HEK293T (cell line): ENCODE results near the gene TMEM107.
"Not testable (repeated sequence)": the region's sequence is repeated elsewhere in the genome, so short reads cannot be mapped to it uniquely, and the experiment has no call there.

ENCODE experiments used
- CTCF ChIA-PET: fragments of 350-600 bp; formaldehyde crosslinking; extraction: SDS; loops from one replicate; lab custom pipeline; 2021; ENCODE audit warnings: antibody characterized with exemption, inconsistent platforms; lab: Yijun Ruan, JAX
- POLR2A ChIA-PET: fragments of 350-600 bp; formaldehyde crosslinking; extraction: SDS; loops from one replicate; lab custom pipeline; 2020; ENCODE audit warnings: antibody characterized with exemption, inconsistent platforms; lab: Yijun Ruan, JAX
- DNase-seq: peaks from one replicate; pipeline ENCODE4 v3.0.0; 2012; ENCODE audit warnings: mixed read lengths; ENCODE audit errors: extremely low spot score
- BHLHE40 ChIP-seq: fragments of 450-650 bp; IDR thresholded peaks from 2 replicates; pipeline ENCODE4 v1.6.1; 2016; ENCODE audit warnings: mild to moderate bottlenecking, moderate library complexity, borderline replicate concordance
- CTBP1 ChIP-seq: fragments of 450-650 bp; IDR thresholded peaks from 2 replicates; pipeline ENCODE4 v1.6.1; 2016; ENCODE audit warnings: borderline replicate concordance
- FOXA1 ChIP-seq: fragments of 450-650 bp; IDR thresholded peaks from 2 replicates; pipeline ENCODE4 v1.6.1; 2016; ENCODE audit warnings: mild to moderate bottlenecking
- FOXK2 ChIP-seq: fragments of 450-650 bp; IDR thresholded peaks from 2 replicates; pipeline ENCODE4 v1.6.1; 2016; ENCODE audit warnings: mild to moderate bottlenecking
- FOXM1 ChIP-seq: fragments of 450-650 bp; IDR thresholded peaks from 2 replicates; pipeline ENCODE4 v1.6.1; 2017; ENCODE audit warnings: mild to moderate bottlenecking, borderline replicate concordance
- HDGF ChIP-seq: fragments of 450-650 bp; IDR thresholded peaks from 2 replicates; pipeline ENCODE4 v1.6.1; 2017; ENCODE audit warnings: antibody characterized with exemption, borderline replicate concordance
- L3MBTL2 ChIP-seq: fragments of 450-650 bp; conservative IDR thresholded peaks from 2 replicates; pipeline ENCODE4 v1.6.1; 2016; ENCODE audit warnings: mild to moderate bottlenecking
- LEF1 ChIP-seq: fragments of 450-650 bp; IDR thresholded peaks from 2 replicates; pipeline ENCODE4 v1.6.1; 2017; ENCODE audit warnings: mild to moderate bottlenecking, borderline replicate concordance
- NFRKB ChIP-seq: fragments of 450-650 bp; IDR thresholded peaks from 2 replicates; pipeline ENCODE4 v1.6.1; 2016; ENCODE audit warnings: mild to moderate bottlenecking, moderate library complexity
- PKNOX1 ChIP-seq: fragments of 450-650 bp; IDR thresholded peaks from 2 replicates; pipeline ENCODE4 v1.6.1; 2016
- SP1 ChIP-seq: fragments of 450-650 bp; IDR thresholded peaks from 2 replicates; pipeline ENCODE4 v1.6.1; 2017
- TARDBP ChIP-seq: fragments of 450-650 bp; IDR thresholded peaks from 2 replicates; pipeline ENCODE4 v1.6.1; 2016
- ZNF384 ChIP-seq: fragments of 450-650 bp; IDR thresholded peaks from 2 replicates; pipeline ENCODE4 v1.6.1; 2016

TMEM107 gene

GRCh38 chr17:8221663-8222379, 45.6 kb upstream of the TMEM107 start:
- ChIA-PET POLR2A (interaction anchor here (1.1 to 9.9 kb wide), 12 partner anchors 11 to 148 kb away, joined by 4 to 135 read pairs (median 18); partner anchors contain the start of genes ALOXE3, AURKB, BORCS6 and CTC1), CTCF (interaction anchor here (0.6 to 2.0 kb wide), 6 partner anchors 11 to 103 kb away, joined by 3 to 7 read pairs (median 3); partner anchors contain the start of genes ALOXE3 and AURKB)
- DNase-seq: peak; percentile 51
- TF ChIP-seq TARDBP (no peak), CTBP1 (0 out of 2 replicates have a peak, but pooled peaks have one; percentile 4)

- peak; percentile 72 for DNase-seq
Measured at GRCh38 chr17:8220783-8221662, 44.8 kb upstream of the TMEM107 start.

GRCh38 chr17:8214000-8214399, 37.8 kb upstream of the TMEM107 start:
- POLR2A ChIA-PET: interaction anchor here (0.8 to 7.6 kb wide), 3 partner anchors 10 to 58 kb away, joined by 3 to 87 read pairs (median 3); partner anchors contain the start of gene BORCS6
- CTCF ChIA-PET: interaction anchor here (0.6 kb wide), 1 partner anchor 63 kb away, joined by 3 read pairs; no protein-coding TSS in a partner anchor
- DNase-seq: not testable (repeated sequence)

More at GRCh38 chr17:8220783-8221662, 44.8 kb upstream of the TMEM107 start:
- TF ChIP-seq FOXM1 (peak; percentile 38; the same call in 1 of the 2 replicates), PKNOX1 (peak; percentile 95), SP1 (no peak), CTBP1 (peak; percentile 32; the same call in 1 of the 2 replicates), LEF1 (no peak), ZNF384 (peak; percentile 95), BHLHE40 (no peak), FOXA1 (no peak), TARDBP (peak; percentile 73; the same call in 1 of the 2 replicates)
- POLR2A ChIA-PET: interaction anchor here (1.4 to 9.9 kb wide), 9 partner anchors 10 to 147 kb away, joined by 4 to 135 read pairs (median 22); partner anchors contain the start of genes ALOXE3, AURKB, BORCS6 and CTC1
- CTCF ChIA-PET: interaction anchor here (0.6 to 2.0 kb wide), 6 partner anchors 10 to 102 kb away, joined by 3 to 7 read pairs (median 3); partner anchors contain the start of genes ALOXE3 and AURKB

- DNase-seq: no peak
- TF ChIP-seq FOXK2 (no peak), PKNOX1 (peak; percentile 81)
- POLR2A ChIA-PET: interaction anchor here (1.4 to 7.6 kb wide), 6 partner anchors 10 to 89 kb away, joined by 9 to 98 read pairs (median 22); partner anchors contain the start of genes BORCS6, CTC1 and HES7
- CTCF ChIA-PET: interaction anchor here (0.7 to 1.4 kb wide), 2 partner anchors 12 to 91 kb away, joined by 3 read pairs; no protein-coding TSS in a partner anchor
Measured at GRCh38 chr17:8212312-8213180, 36.4 kb upstream of the TMEM107 start.

GRCh38 chr17:8210761-8211458, 34.7 kb upstream of the TMEM107 start:
- POLR2A ChIA-PET: interaction anchor here (0.9 to 7.6 kb wide), 23 partner anchors 10 to 295 kb away, joined by 3 to 98 read pairs (median 9); partner anchors contain the start of genes BORCS6, CTC1, HES7 and SLC25A35
- no peak for DNase-seq
- CTCF ChIA-PET: interaction anchor here (0.6 to 1.9 kb wide), 4 partner anchors 11 to 89 kb away, joined by 3 to 6 read pairs (median 4); no protein-coding TSS in a partner anchor
- 0 out of 2 replicates have a peak, but pooled peaks have one; percentile 9 for TF ChIP-seq ZNF384
- TF ChIP-seq L3MBTL2: peak; percentile 38
- no peak for TF ChIP-seq SP1

GRCh38 chr17:8209907-8210760, 34.0 kb upstream of the TMEM107 start, which contains the start of gene AURKB:
Gene AURKB, minus strand, starts transcription at chr17:8210575. Its CDS starts 351 bp downstream, at chr17:8210224.
- POLR2A ChIA-PET: interaction anchor here (0.7 to 7.6 kb wide), 29 partner anchors 10 to 295 kb away, joined by 3 to 98 read pairs (median 4); partner anchors contain the start of genes ALOXE3, BORCS6, CTC1 and HES7
- peak; percentile 92 for DNase-seq
- CTCF ChIA-PET: interaction anchor here (0.5 to 1.9 kb wide), 4 partner anchors 11 to 81 kb away, joined by 3 to 6 read pairs (median 5); no protein-coding TSS in a partner anchor
- TF ChIP-seq FOXK2 (no peak), L3MBTL2 (peak; percentile 97), FOXM1 (peak; percentile 96), NFRKB (no peak), HDGF (no peak)
